Thoracic aorta (tissue), 2 donors: ENCODE results near the gene KCNH8. TPM values are rescaled to one million over a fixed set of nuclear protein-coding genes. Genes with fewer than 3 reads are reported as not detected.

Experiments
- ATAC-seq: fragments of 150-250 bp; one replicate; pipeline ENCODE4 v1.8.0; 2017; ENCODE audit warnings: low read depth; ENCODE audit not compliant: insufficient number of reproducible peaks, low FRiP score
- DNase-seq: peaks from one replicate; pipeline ENCODE4 v3.0.0-alpha.2; 2020; ENCODE audit warnings: low spot score
- H3K27ac ChIP-seq, 2 donors: fragments of 200-600 bp; sonication (generic); 1 replicate in 1 of 2; 2 replicates in 1 of 2; pipeline ENCODE4 v1.5.1; 2016; ENCODE audit warnings: mild to moderate bottlenecking in 2 of 2, moderate library complexity in 2 of 2
- H3K27me3 ChIP-seq: fragments of 200-600 bp; sonication (generic); replicated peaks from 2 replicates; pipeline ENCODE4 v1.6.0; 2016; ENCODE audit warnings: mild to moderate bottlenecking; ENCODE audit not compliant: insufficient read depth
- H3K36me3 ChIP-seq: fragments of 200-600 bp; sonication (generic); one replicate; pipeline ENCODE4 v1.5.1; 2016
- H3K4me1 ChIP-seq, 2 donors: fragments of 200-600 bp; sonication (generic); 1 replicate in 1 of 2; 2 replicates in 1 of 2; pipeline versions ENCODE4 v1.5.1 to v1.6.0; 2016; ENCODE audit warnings: low read depth in 2 of 2, mild to moderate bottlenecking in 1 of 2; ENCODE audit not compliant: control insufficient read depth in 1 of 2
- H3K4me3 ChIP-seq: fragments of 200-600 bp; sonication (generic); 2 replicates; pipeline ENCODE4 v1.5.1; 2016; ENCODE audit warnings: mild to moderate bottlenecking
- H3K9me3 ChIP-seq: fragments of 200-600 bp; sonication (generic); 2 replicates; pipeline ENCODE4 v1.5.1; 2016
- total RNA-seq, 2 donors: library from RNA; depleted of rRNA; stranded (reverse); fragments of >200 nt; gene quantifications; one replicate each; pipeline versions ENCODE4 v1.1.0 to v1.2.3, GENCODE V29; 2016
- TF ChIP-seq, protein P1 (sequence below): fragments of 200-600 bp; sonication (generic); IDR thresholded peaks from one replicate; pipeline ENCODE4 v1.5.1; 2019; ENCODE audit warnings: antibody characterized with exemption

KCNH8 gene
- total RNA-seq, 2 donors from 2014 or later, result 0.07 TPM; not detected in 1

DNA sequence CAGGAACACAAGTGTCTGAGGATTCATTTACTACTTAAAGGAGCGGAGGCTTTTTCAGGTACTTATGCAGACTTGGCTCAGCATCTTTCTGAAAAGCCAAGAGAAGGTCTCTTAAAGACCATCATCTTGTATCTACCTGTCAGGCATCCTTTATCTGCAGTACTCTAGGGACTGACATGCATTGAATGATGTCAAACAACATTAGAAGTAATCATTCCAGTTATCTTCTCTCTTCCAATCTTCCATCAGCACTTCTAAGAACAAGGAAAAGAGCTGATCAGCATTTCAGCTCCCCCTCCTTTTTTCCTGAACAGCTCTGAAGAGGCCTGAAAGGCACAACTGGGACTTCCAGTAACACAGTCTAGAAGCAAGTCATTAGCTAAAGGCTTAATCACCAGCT is 214.8 kb downstream of the KCNH8 start:
- Histone ChIP-seq H3K27ac (peak overlapping the region in 1 of 2 donors; percentile 45), H3K27me3 (no peaks in the 10 kb centered on the region), H3K4me3 (no peak overlapping the region), H3K36me3 (no peaks in the 10 kb centered on the region), H3K4me1 (peaks cover 10 to 20% of the 10 kb centered on the region in 2 donors), H3K9me3 (no peaks in the 10 kb centered on the region)
- ATAC-seq (no peak), DNase-seq (no peak)
- TF ChIP-seq, protein P1, sequence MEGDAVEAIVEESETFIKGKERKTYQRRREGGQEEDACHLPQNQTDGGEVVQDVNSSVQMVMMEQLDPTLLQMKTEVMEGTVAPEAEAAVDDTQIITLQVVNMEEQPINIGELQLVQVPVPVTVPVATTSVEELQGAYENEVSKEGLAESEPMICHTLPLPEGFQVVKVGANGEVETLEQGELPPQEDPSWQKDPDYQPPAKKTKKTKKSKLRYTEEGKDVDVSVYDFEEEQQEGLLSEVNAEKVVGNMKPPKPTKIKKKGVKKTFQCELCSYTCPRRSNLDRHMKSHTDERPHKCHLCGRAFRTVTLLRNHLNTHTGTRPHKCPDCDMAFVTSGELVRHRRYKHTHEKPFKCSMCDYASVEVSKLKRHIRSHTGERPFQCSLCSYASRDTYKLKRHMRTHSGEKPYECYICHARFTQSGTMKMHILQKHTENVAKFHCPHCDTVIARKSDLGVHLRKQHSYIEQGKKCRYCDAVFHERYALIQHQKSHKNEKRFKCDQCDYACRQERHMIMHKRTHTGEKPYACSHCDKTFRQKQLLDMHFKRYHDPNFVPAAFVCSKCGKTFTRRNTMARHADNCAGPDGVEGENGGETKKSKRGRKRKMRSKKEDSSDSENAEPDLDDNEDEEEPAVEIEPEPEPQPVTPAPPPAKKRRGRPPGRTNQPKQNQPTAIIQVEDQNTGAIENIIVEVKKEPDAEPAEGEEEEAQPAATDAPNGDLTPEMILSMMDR, result no peak

DNA sequence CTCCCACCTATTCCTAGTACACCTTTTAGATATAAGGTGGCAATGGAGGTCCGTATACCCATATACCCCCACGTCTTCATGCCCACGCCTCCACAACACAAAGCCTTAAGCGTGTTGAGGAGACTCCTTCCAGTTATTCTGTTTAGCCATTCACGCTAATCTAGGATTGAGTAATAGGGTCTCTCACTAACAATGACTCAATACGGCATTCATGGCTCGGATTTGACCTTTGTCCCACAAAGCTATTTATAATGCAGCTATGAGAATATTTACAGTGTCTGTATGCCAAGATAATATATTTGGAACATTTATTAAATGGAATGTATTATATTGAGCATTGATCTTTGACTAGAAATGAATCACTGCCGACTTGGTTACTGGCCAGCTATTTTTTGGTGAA is 215.8 kb downstream of the KCNH8 start:
- TF ChIP-seq, protein P1, result no peak
- Histone ChIP-seq H3K4me1 (peaks cover 10 to 20% of the 10 kb centered on the region in 2 donors), H3K27me3 (no peaks in the 10 kb centered on the region), H3K4me3 (no peak overlapping the region), H3K36me3 (no peaks in the 10 kb centered on the region), H3K27ac (peak overlapping the region in 1 of 2 donors; percentile 45), H3K9me3 (no peaks in the 10 kb centered on the region)
- DNase-seq (no peak), ATAC-seq (no peak)

- Histone ChIP-seq H3K4me1 (peaks cover 10 to 20% of the 10 kb centered on the region in 2 donors), H3K4me3 (no peak overlapping the region), H3K36me3 (no peaks in the 10 kb centered on the region), H3K9me3 (no peaks in the 10 kb centered on the region), H3K27me3 (no peaks in the 10 kb centered on the region), H3K27ac (peak overlapping the region in 1 of 2 donors; percentile 58)
- ATAC-seq, result no peak
- no peak for DNase-seq
- TF ChIP-seq, protein P1, result no peak
Observed at GRCh38 chr3:19365471-19365870, 217.2 kb downstream of the KCNH8 start.

DNA sequence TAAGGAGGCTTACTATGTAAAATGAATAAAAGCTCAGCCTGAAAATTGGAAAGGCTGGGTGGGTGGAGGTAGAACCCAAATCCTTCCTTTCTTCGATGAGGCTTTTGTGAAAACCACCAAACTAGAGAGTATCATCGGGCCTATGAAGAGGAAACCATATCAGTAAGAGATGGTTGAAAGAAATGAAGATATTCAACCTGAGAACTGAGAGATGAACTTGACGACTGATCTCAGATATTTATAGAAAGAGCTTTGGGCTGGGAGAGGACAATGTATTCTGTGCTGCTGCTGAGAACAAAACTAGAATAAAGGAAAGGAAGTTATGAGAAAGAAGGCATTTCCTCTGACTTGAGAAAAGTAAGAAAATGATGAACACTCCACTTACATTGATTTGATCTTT is 236.6 kb downstream of the KCNH8 start:
- TF ChIP-seq, protein P1, result no peak
- ATAC-seq (no peak), DNase-seq (no peak)
- Histone ChIP-seq H3K9me3 (no peaks in the 10 kb centered on the region), H3K4me3 (no peak overlapping the region), H3K27me3 (no peaks in the 10 kb centered on the region), H3K27ac (no peak overlapping the region), H3K36me3 (no peaks in the 10 kb centered on the region), H3K4me1 (peaks cover 0 to 11% of the 10 kb centered on the region in 2 donors)

GRCh38 chr3:19392150-19392549 is 243.8 kb downstream of the KCNH8 start:
- ATAC-seq (no peak), DNase-seq (no peak)
- no peaks in the 10 kb centered on the region for H3K27me3 ChIP-seq
- H3K36me3 ChIP-seq, result no peaks in the 10 kb centered on the region
- no peak overlapping the region for H3K4me3 ChIP-seq
- TF ChIP-seq, protein P1, result no peak
- H3K27ac ChIP-seq, result no peak overlapping the region
- no peaks in the 10 kb centered on the region for H3K4me1 ChIP-seq
- no peaks in the 10 kb centered on the region for H3K9me3 ChIP-seq
